MM.1S (cell line): Measurements from ENCODE around the gene COA3.

Experiments used
- CTCF ChIP-seq: fragments of 300-600 bp; sonication (generic); IDR thresholded peaks from 2 replicates; pipeline ENCODE4 v1.5.1; 2016; ENCODE audit warnings: antibody characterized with exemption, low read length, mixed read lengths
- EZH2 ChIP-seq: fragments of 300-600 bp; sonication (generic); optimal IDR thresholded peaks from 2 replicates; pipeline ENCODE3; 2017; ENCODE audit warnings: low read depth, mild to moderate bottlenecking, antibody characterized with exemption, low read length, mixed read lengths

- no peak for TF ChIP-seq CTCF
- no peak for TF ChIP-seq EZH2
Observed at GRCh38 chr17:42844271-42844670, 45.8 kb upstream of the COA3 start, which contains the start of gene AOC2.
